B cell (primary cell): ENCODE measurements around the gene EHD2.
"Not testable (repeated sequence)": the region's sequence is repeated elsewhere in the genome, so short reads cannot be mapped to it uniquely, and the experiment has no call there.

ENCODE experiments used
- CTCF ChIP-seq: fragments of 200-600 bp; IDR thresholded peaks from one replicate; pipeline ENCODE4 v1.8.0; 2022; ENCODE audit warnings: antibody characterized with exemption, mild to moderate bottlenecking
- EZH2 ChIP-seq: IDR thresholded peaks from 2 replicates; pipeline ENCODE4 v1.6.1; 2012; ENCODE audit warnings: borderline replicate concordance, low read depth, mild to moderate bottlenecking, moderate library complexity, low read length; ENCODE audit not compliant: insufficient read depth, poor library complexity, severe bottlenecking

GRCh38 chr19:47668556-47668955 is 44.7 kb upstream of the EHD2 start:
- TF ChIP-seq CTCF, EZH2: not testable (repeated sequence)
